Spleen (tissue), 11 donors: Measurements from ENCODE around the gene ANKRD52. TPM values are rescaled to one million over a fixed set of nuclear protein-coding genes. Genes with fewer than 3 reads are reported as not detected.
A peak's percentile ranks its signal among the peaks of the same experiment; 100 is the strongest.
"Not testable (repeated sequence)": the region's sequence is repeated elsewhere in the genome, so short reads cannot be mapped to it uniquely, and the experiment has no call there.

Source experiments
- DNase-seq: peaks from one replicate; pipeline ENCODE4 v3.0.0-alpha.2; 2020
- H3K27ac ChIP-seq, 8 donors: fragments of 200-600 bp; sonication (generic) in 7 of 8; 1 replicate in 4 of 8; 2 replicates in 4 of 8; pipeline versions ENCODE4 v1.5.0 to v1.8.0; 2016 to 2021; ENCODE audit warnings: inconsistent platforms in 4 of 8, mild to moderate bottlenecking in 4 of 8, moderate library complexity in 1 of 8
- H3K27me3 ChIP-seq, 7 donors: fragments of 200-600 bp; sonication (generic) in 6 of 7; replicated peaks in 1 of 7; 1 replicate in 4 of 7; 2 replicates in 3 of 7; pipeline versions ENCODE4 v1.5.0 to v1.8.0; 2016 to 2021; ENCODE audit warnings: inconsistent platforms in 3 of 7, mild to moderate bottlenecking in 1 of 7
- H3K36me3 ChIP-seq, 6 donors: fragments of 200-600 bp; sonication (generic) in 5 of 6; 1 replicate in 4 of 6; 2 replicates in 2 of 6; pipeline versions ENCODE4 v1.5.0 to v1.8.0; 2016 to 2021; ENCODE audit warnings: inconsistent platforms in 2 of 6
- H3K4me1 ChIP-seq, 6 donors: fragments of 200-600 bp; sonication (generic) in 5 of 6; 1 replicate in 3 of 6; 2 replicates in 3 of 6; pipeline versions ENCODE4 v1.5.0 to v1.8.0; 2016 to 2021; ENCODE audit warnings: inconsistent platforms in 3 of 6
- H3K4me3 ChIP-seq, 8 donors: fragments of 200-600 bp; sonication (generic) in 7 of 8; 1 replicate in 4 of 8; 2 replicates in 4 of 8; pipeline versions ENCODE4 v1.5.0 to v1.8.0; 2016 to 2021; ENCODE audit warnings: inconsistent platforms in 4 of 8, mild to moderate bottlenecking in 4 of 8, moderate library complexity in 2 of 8
- H3K9me3 ChIP-seq, 8 donors: fragments of 200-600 bp; sonication (generic) in 7 of 8; 1 replicate in 4 of 8; 2 replicates in 4 of 8; pipeline versions ENCODE4 v1.5.0 to v1.8.0; 2016 to 2021; ENCODE audit warnings: inconsistent platforms in 4 of 8
- CTCF ChIP-seq, 11 experiments: fragments of 200-600 bp in 7 of 11; fragments of 450-650 bp in 4 of 11; sonication (generic) in 4 of 11; IDR thresholded peaks in 8 of 11; conservative IDR thresholded peaks in 3 of 11; 1 replicate in 7 of 11; 2 replicates in 4 of 11; pipeline versions ENCODE4 v1.4.0 to v1.8.0; 2016 to 2021; ENCODE audit warnings: antibody characterized with exemption in 11 of 11, inconsistent platforms in 4 of 11, mild to moderate bottlenecking in 1 of 11
- POLR2A ChIP-seq, 3 donors: fragments of 450-650 bp; IDR thresholded peaks; one replicate each; pipeline ENCODE4 v1.5.1; 2017; ENCODE audit warnings: antibody characterized with exemption in 3 of 3, mild to moderate bottlenecking in 1 of 3
- POLR2AphosphoS5 ChIP-seq, 3 donors: sonication (generic); formaldehyde crosslinking; IDR thresholded peaks; one replicate each; pipeline ENCODE4 v1.5.1; 2017; ENCODE audit warnings: antibody characterized with exemption in 3 of 3
- WGBS, 5 donors: extraction: QIAGEN DNeasy Blood & Tissue Kit in 3 of 5; methylation state at CpG; one replicate each; pipeline versions ENCODE4 v1.1.5 to v1.1.7; 2013 to 2018; 5-methylcytosine and 5-hydroxymethylcytosine counted together
- intact Hi-C: fragments of 100-400 bp; cut with DNase I; formaldehyde crosslinking; loops from one replicate; pipeline ENCODE4 v1.15.0; 2023; ENCODE audit warnings: low total_unique reads
- polyA plus RNA-seq, 3 donors: library from polyadenylated mRNA; stranded (reverse); fragments of 200-250 nt; gene quantifications; one replicate each; pipeline ENCODE4 v1.2.1, GENCODE V29; 2013
- total RNA-seq, 7 donors: library from RNA; depleted of rRNA in 3 of 7; stranded (reverse); fragments of >200 nt in 3 of 7; fragmentation: NEBNext Ultra II Directional in 4 of 7; extraction: Animal tissue kit (Norgen Biotek cat#: 25700) in 4 of 7; gene quantifications; one replicate each; pipeline versions ENCODE4 v1.1.0 to v1.2.1, GENCODE V29; 2016 to 2021
- donor health status: healthy with polysubstance abuse.
- donor health status: DM: no; HTN: no; CAD: no; lungs with moderate emphysema.
- donor health status: DM: no; HTN: no; CAD: no.
- donor health status: Bipolar disorder and iron deficiency.
- donor health status: healthy.
- donor health status: DM: no; HTN: no; CAD: no.
- donor health status: DM: yes; HTN: yes; CAD: no.

Gene ANKRD52
- total and polyA plus RNA-seq, 10 donors, result 2.2 to 35.2 (median 25.5) TPM

GRCh38 chr12:56197921-56198635 is 60.1 kb downstream of the ANKRD52 start:
- no peak for DNase-seq
- H3K27ac ChIP-seq, result peak overlapping the region in 3 of 8 donors; percentile 12 to 60 (median 47)
- peaks cover 2 to 20% (median 7%) of the 10 kb centered on the region in 6 donors for H3K4me1 ChIP-seq
- no peaks in the 10 kb centered on the region for H3K36me3 ChIP-seq
- 88 to 96% (median 94%) methylated on average over 9 of the region's 9 CpGs for WGBS, 5 donors
- H3K27me3 ChIP-seq, result no peaks in the 10 kb centered on the region
- intact Hi-C loops, result loop anchor here (10.0 kb wide), 1 partner anchor 57 kb away; the partner anchor contains the start of gene ANKRD52
- no peak overlapping the region for H3K4me3 ChIP-seq
- H3K9me3 ChIP-seq, result no peaks in the 10 kb centered on the region
- TF ChIP-seq POLR2A (IDR thresholded peaks at IDR 0.05) (no peak), CTCF (IDR thresholded peaks at IDR 0.05 in 8 of 11, conservative IDR thresholded peaks at IDR 0.05 in 3 of 11) (no peak), POLR2AphosphoS5 (IDR thresholded peaks at IDR 0.05) (no peak)

DNA sequence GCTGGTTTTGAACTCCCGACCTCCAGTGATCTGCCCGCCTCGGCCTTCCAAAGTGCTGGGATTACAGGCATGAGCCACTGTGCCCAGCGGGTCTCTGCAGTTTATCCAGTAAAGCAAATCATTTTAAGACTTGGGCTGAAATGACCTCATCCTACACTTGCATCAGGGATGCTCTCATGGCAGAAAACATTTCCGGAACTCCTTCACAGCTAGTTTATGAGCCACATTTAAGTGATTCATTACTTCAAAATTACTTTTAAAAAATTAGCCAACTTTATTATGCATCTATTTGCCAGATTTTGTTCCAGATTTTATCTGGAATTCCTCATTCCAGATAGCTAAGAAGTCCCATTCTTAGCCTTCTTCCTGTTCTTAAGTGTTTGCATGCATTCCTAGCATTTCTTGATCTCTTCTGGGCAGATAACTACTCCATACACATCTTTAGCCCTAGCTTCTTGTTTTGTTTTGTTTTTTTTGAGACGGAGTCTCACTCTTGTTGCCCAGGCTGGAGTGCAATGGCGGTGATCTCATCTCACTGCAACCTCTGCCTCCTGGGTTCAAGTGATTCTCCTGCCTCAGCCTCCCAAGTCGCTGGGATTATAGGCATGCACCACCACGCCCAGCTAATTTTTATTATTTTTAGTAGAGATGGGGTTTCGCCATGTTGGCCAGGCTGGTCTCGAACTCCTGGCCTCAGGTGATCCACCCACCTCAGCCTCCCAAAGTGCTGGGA is 61.2 kb downstream of the ANKRD52 start:
- not testable (repeated sequence) for DNase-seq, H3K9me3 ChIP-seq, H3K4me3 ChIP-seq, H3K36me3 ChIP-seq, H3K27me3 ChIP-seq
- peaks cover 0 to 18% (median 3%) of the 10 kb centered on the region in 6 donors for H3K4me1 ChIP-seq
- WGBS, 5 donors, result 63 to 83% (median 83%) methylated on average over 11 of the region's 11 CpGs
- intact Hi-C loops, result loop anchor here (10.0 kb wide), 1 partner anchor 58 kb away; the partner anchor contains the start of gene ANKRD52
- H3K27ac ChIP-seq, result peak overlapping the region in 6 of 8 donors; percentile 36 to 60 (median 38)

GRCh38 chr12:56193025-56193578 is 65.1 kb downstream of the ANKRD52 start:
- Histone ChIP-seq H3K4me1 (peaks cover 10 to 40% (median 22%) of the 10 kb centered on the region in 6 donors), H3K36me3 (no peaks in the 10 kb centered on the region), H3K27me3 (no peaks in the 10 kb centered on the region), H3K4me3 (no peak overlapping the region), H3K27ac (no peak overlapping the region), H3K9me3 (no peaks in the 10 kb centered on the region)
- 32 to 50% (median 42%) methylated on average over 1 of the region's 1 CpG for WGBS, 5 donors
- no peak for DNase-seq
- TF ChIP-seq CTCF (IDR thresholded peaks at IDR 0.05 in 8 of 11, conservative IDR thresholded peaks at IDR 0.05 in 3 of 11) (peak; percentile 50 to 92 (median 82)), POLR2AphosphoS5 (IDR thresholded peaks at IDR 0.05) (no peak), POLR2A (IDR thresholded peaks at IDR 0.05) (no peak)
- intact Hi-C loops, result loop anchor here (10.0 kb wide), 1 partner anchor 62 kb away; the partner anchor contains the start of gene ANKRD52

GRCh38 chr12:56192582-56192981 is 65.6 kb downstream of the ANKRD52 start:
- Histone ChIP-seq H3K27me3 (no peaks in the 10 kb centered on the region), H3K36me3 (no peaks in the 10 kb centered on the region), H3K4me3 (no peak overlapping the region), H3K27ac (no peak overlapping the region), H3K9me3 (no peaks in the 10 kb centered on the region), H3K4me1 (peaks cover 15 to 45% (median 27%) of the 10 kb centered on the region in 6 donors)
- no peak for TF ChIP-seq POLR2A (IDR thresholded peaks at IDR 0.05)
- TF ChIP-seq CTCF (IDR thresholded peaks at IDR 0.05 in 8 of 11, conservative IDR thresholded peaks at IDR 0.05 in 3 of 11), result no peak
- no peak for TF ChIP-seq POLR2AphosphoS5 (IDR thresholded peaks at IDR 0.05)
- no peak for DNase-seq
- intact Hi-C loops, result loop anchor here (10.0 kb wide), 1 partner anchor 62 kb away; the partner anchor contains the start of gene ANKRD52
